IPS-NIHi7 (cell line): ENCODE measurements around the gene RPS16.

ENCODE experiments used
- DNase-seq: peaks from one replicate; pipeline ENCODE4 v3.0.0; 2012; ENCODE audit warnings: mixed read lengths; ENCODE audit errors: extremely low spot score

RPS16 gene

GRCh38 chr19:39407660-39408391 is 27.9 kb downstream of the RPS16 start:
- DNase-seq = no peak

- DNase-seq = no peak
Measured at GRCh38 chr19:39407410-39407659, 28.4 kb downstream of the RPS16 start.

- no peak for DNase-seq
Measured at GRCh38 chr19:39406656-39407409, 28.9 kb downstream of the RPS16 start, which contains the start of gene ZFP36. Gene ZFP36, plus strand, starts transcription at chr19:39406847. Its CDS starts 58 bp downstream, at chr19:39406905.

- no peak for DNase-seq
Measured at GRCh38 chr19:39405958-39406655, 29.6 kb downstream of the RPS16 start.

- no peak for DNase-seq
Measured at GRCh38 chr19:39405261-39405957, 30.3 kb downstream of the RPS16 start.

GRCh38 chr19:39403331-39404312 is 32.1 kb downstream of the RPS16 start:
- peak; percentile 63 for DNase-seq

- DNase-seq = peak; percentile 75
Measured at GRCh38 chr19:39402346-39403300, 33.1 kb downstream of the RPS16 start.

- no peak for DNase-seq
Measured at GRCh38 chr19:39401549-39402345, 34.0 kb downstream of the RPS16 start.

GRCh38 chr19:39401070-39401548 is 34.6 kb downstream of the RPS16 start:
- no peak for DNase-seq

- no peak for DNase-seq
Measured at GRCh38 chr19:39400061-39400460, 35.7 kb downstream of the RPS16 start.

GRCh38 chr19:39399668-39400050 is 36.1 kb downstream of the RPS16 start:
- no peak for DNase-seq

GRCh38 chr19:39398297-39398864 is 37.4 kb downstream of the RPS16 start:
- no peak for DNase-seq

- DNase-seq = peak; percentile 85
Measured at GRCh38 chr19:39397360-39398296, 38.1 kb downstream of the RPS16 start.

- DNase-seq = peak; percentile 98
Measured at GRCh38 chr19:39390751-39391437, 44.9 kb downstream of the RPS16 start, which contains the start of the genes MED29 and PAF1. Gene MED29, plus strand, starts transcription at chr19:39391378. Its CDS starts 45 bp downstream, at chr19:39391423. Gene PAF1, minus strand, starts transcription at chr19:39391106. Its CDS starts 242 bp downstream, at chr19:39390864.

GRCh38 chr19:39390451-39390750 is 45.3 kb downstream of the RPS16 start:
- DNase-seq = no peak

GRCh38 chr19:39389631-39390414 is 45.9 kb downstream of the RPS16 start:
- no peak for DNase-seq
